Endothelial cell of umbilical vein (primary cell): Measurements from ENCODE around the gene AXIN2. TPM values are rescaled to one million over a fixed set of nuclear protein-coding genes. Genes with fewer than 3 reads are reported as not detected.

Experiments used
- BruUV-seq: library from RNA; stranded (reverse); fragments of 400-500 nt; replicated peaks from 2 replicates; lab custom pipeline; 2021; lab: Mats Ljungman, UMichigan
- CTCF ChIA-PET: fragments of 300-600, 350-600 bp; sonication (Branson Sonifier 250); formaldehyde crosslinking; loops from one replicate; lab custom pipeline; 2021; ENCODE audit warnings: antibody characterized with exemption, inconsistent platforms; lab: Charles Lee
- POLR2A ChIA-PET: fragments of 300-600, 350-600 bp; sonication (Branson Sonifier 250); formaldehyde crosslinking; loops from one replicate; lab custom pipeline; 2021; ENCODE audit warnings: antibody characterized with exemption, inconsistent platforms; lab: Charles Lee
- DNase-seq: peaks from one replicate; pipeline ENCODE4 v3.0.0-alpha.2; 2011; ENCODE audit warnings: low read depth, low spot score
- FAIRE-seq: peaks from 2 replicates; lab custom pipeline; 2011; peaks lifted over from hg19 to GRCh38; lab: Jason Lieb, UNC
- H2AFZ ChIP-seq: 2 replicates; pipeline ENCODE4 v1.6.0; 2012; ENCODE audit warnings: low read depth, low read length, control low read depth, inconsistent platforms
- H3K27ac ChIP-seq: 2 replicates; pipeline ENCODE4 v1.5.1; 2011; ENCODE audit warnings: low read depth, mild to moderate bottlenecking, control low read depth, low read length, moderate library complexity; ENCODE audit not compliant: insufficient read depth
- H3K27me3 ChIP-seq, 2 experiments: 2 replicates each; pipeline versions ENCODE4 v1.6.0 to v1.6.1; 2011; ENCODE audit warnings: low read length in 2 of 2, mixed read lengths in 1 of 2; ENCODE audit not compliant: control insufficient read depth in 2 of 2, insufficient read depth in 2 of 2
- H3K36me3 ChIP-seq, 2 experiments: 2 replicates in 1 of 2; 3 replicates in 1 of 2; pipeline ENCODE4 v1.5.1; 2011; ENCODE audit warnings: low read length in 2 of 2, mild to moderate bottlenecking in 1 of 2, moderate library complexity in 1 of 2; ENCODE audit not compliant: control insufficient read depth in 2 of 2, insufficient read depth in 2 of 2; ENCODE audit errors: extremely low read depth in 1 of 2
- H3K4me1 ChIP-seq: 3 replicates; pipeline ENCODE4 v1.5.1; 2011; ENCODE audit warnings: mild to moderate bottlenecking, low read length; ENCODE audit not compliant: control insufficient read depth, insufficient read depth; ENCODE audit errors: extremely low read depth
- H3K4me2 ChIP-seq: 2 replicates; pipeline ENCODE4 v1.6.1; 2011; ENCODE audit warnings: low read length, control low read depth, mixed read lengths; ENCODE audit not compliant: insufficient read depth
- H3K4me3 ChIP-seq, 3 experiments: fragments of 200-600 bp in 1 of 3; sonication (generic), shearing (Covaris generic) in 1 of 3; replicated peaks in 1 of 3; 2 replicates each; pipeline ENCODE4 v1.5.1; 2011 to 2016; ENCODE audit warnings: control low read depth in 3 of 3, low read length in 3 of 3, mild to moderate bottlenecking in 2 of 3, inconsistent platforms in 1 of 3, low read depth in 1 of 3, moderate library complexity in 1 of 3; ENCODE audit not compliant: insufficient read depth in 1 of 3
- H3K79me2 ChIP-seq: 2 replicates; pipeline ENCODE4 v1.6.0; 2012; ENCODE audit warnings: low read length, inconsistent platforms; ENCODE audit not compliant: control insufficient read depth, insufficient read depth
- H3K9ac ChIP-seq: replicated peaks from 2 replicates; pipeline ENCODE3; 2011; ENCODE audit warnings: low read length, control low read depth; ENCODE audit not compliant: insufficient read depth; ENCODE audit errors: extremely low read depth
- H3K9me1 ChIP-seq: replicated peaks from 3 replicates; pipeline ENCODE4 v1.6.0; 2011; ENCODE audit warnings: mild to moderate bottlenecking, low read length; ENCODE audit not compliant: control insufficient read depth, insufficient read depth; ENCODE audit errors: extremely low read depth
- H3K9me3 ChIP-seq: replicated peaks from 2 replicates; pipeline ENCODE4 v1.5.1; 2012; ENCODE audit warnings: low read length, inconsistent platforms; ENCODE audit not compliant: control insufficient read depth, insufficient read depth
- H4K20me1 ChIP-seq: replicated peaks from 2 replicates; pipeline ENCODE3; 2011; ENCODE audit warnings: mild to moderate bottlenecking, low read length; ENCODE audit not compliant: control insufficient read depth, insufficient read depth; ENCODE audit errors: extremely low read depth
- EZH2 ChIP-seq: IDR thresholded peaks from 2 replicates; pipeline ENCODE4 v1.6.1; 2012; ENCODE audit warnings: borderline replicate concordance, low read depth, mild to moderate bottlenecking, moderate library complexity, low read length, inconsistent platforms; ENCODE audit not compliant: severe bottlenecking
- GATA2 ChIP-seq: IDR thresholded peaks from 2 replicates; pipeline ENCODE4 v1.7.0; 2011; ENCODE audit warnings: low read depth, mild to moderate bottlenecking, moderate library complexity, mixed read lengths, low read length; ENCODE audit not compliant: insufficient read length, insufficient read depth
- JUN ChIP-seq: IDR thresholded peaks from 2 replicates; pipeline ENCODE4 v1.6.1; 2011; ENCODE audit warnings: borderline replicate concordance, low read depth; ENCODE audit not compliant: insufficient read length, insufficient read depth
- MYC ChIP-seq: IDR thresholded peaks from one replicate; pipeline ENCODE4 v1.6.1; 2011; ENCODE audit warnings: mild to moderate bottlenecking, low read depth, low read length
- POLR2A ChIP-seq: IDR thresholded peaks from 2 replicates; pipeline ENCODE4 v1.6.1; 2012; ENCODE audit warnings: low read depth, mild to moderate bottlenecking, control low read depth, low read length
- POLR2AphosphoS5 ChIP-seq: IDR thresholded peaks from 2 replicates; pipeline ENCODE4 v1.6.1; 2012; ENCODE audit warnings: low read depth, mild to moderate bottlenecking, control low read depth, low read length, moderate library complexity; ENCODE audit not compliant: insufficient read depth
- dilution Hi-C: fragments of 300-500 bp; cut with MboI; formaldehyde crosslinking; loops from one replicate; pipeline ENCODE4 v1.15.0; 2019; ENCODE audit warnings: low sequenced_read_pairs; ENCODE audit not compliant: extremely low pct_ligation_motif_present
- intact Hi-C: fragments of 100-400 bp; cut with micrococcal nuclease; formaldehyde crosslinking; loops from one replicate; pipeline ENCODE4 v1.10.0; 2022
- polyA plus RNA-seq, 4 experiments: library from polyadenylated mRNA; depleted of rRNA in 3 of 4; stranded (reverse) in 3 of 4; unstranded in 1 of 4; fragments of >200 nt; gene quantifications; 2 replicates each; pipeline versions ENCODE4 v1.2.1 to v1.2.3, GENCODE V29; 2011 to 2012; ENCODE audit warnings: missing spikeins in 1 of 4
- total RNA-seq: library from RNA; stranded (reverse); gene quantifications from 2 replicates; pipeline ENCODE4 v1.2.3, GENCODE V29; 2021
- TF ChIP-seq, protein P1 (sequence below), 2 donors: IDR thresholded peaks; 1 replicate in 1 of 2; 2 replicates in 1 of 2; pipeline ENCODE4 v1.5.1; 2011; ENCODE audit warnings: low read length in 2 of 2, mild to moderate bottlenecking in 2 of 2, moderate library complexity in 2 of 2, control low read depth in 1 of 2, inconsistent platforms in 1 of 2, low read depth in 1 of 2; ENCODE audit not compliant: insufficient read depth in 1 of 2; ENCODE audit errors: extremely low read depth in 1 of 2

The AXIN2 gene
- total and polyA plus RNA-seq, 2 donors (not counting 3 experiments of a cell fraction or from before 2014, with no cell fraction given): 1.3 to 3.0 TPM

DNA sequence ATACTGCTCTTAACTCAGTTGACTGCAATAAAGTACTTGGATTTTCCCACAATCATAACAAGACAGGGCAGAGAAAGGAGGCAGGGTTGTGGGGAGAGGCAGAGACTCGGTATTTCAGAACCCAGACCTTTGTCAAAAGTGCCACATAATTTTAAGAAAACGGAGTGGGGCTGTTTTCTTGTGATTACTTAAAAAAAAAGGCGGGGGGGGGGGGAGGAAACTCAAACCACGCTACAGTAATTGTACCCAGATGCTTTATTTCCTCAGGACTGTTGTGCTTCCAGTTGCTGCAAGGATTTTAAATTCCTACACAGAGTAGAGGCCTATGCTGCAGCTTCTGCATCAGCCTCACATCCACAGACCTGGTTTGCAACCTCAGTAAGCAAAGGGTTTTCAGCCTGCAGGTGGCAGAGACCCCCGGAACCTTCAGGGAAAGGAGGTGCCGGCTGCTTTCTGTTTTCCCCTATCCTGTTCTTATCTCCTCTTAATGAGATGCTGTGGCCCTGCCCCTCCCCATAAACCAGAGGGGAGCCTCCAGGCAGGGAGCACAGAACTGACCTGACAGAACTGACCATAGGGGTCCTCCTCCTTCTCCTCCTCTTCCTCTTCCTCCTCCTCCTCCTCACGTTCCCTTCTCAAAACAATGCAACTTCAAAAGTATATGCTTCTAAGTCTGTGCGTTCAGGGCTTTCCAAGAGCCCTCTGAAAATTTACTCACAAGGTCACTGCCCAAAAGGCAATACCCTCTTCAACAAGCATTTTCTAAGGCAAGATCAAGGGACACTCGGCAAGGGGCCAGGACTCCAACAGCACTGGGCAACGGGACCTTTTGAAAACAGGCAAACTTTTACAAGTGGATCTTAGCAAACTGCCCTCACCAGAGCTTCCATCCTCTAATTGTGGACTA lies 7.5 kb downstream of the AXIN2 start:
- CTCF ChIA-PET: interaction anchor here (1.4 to 6.2 kb wide), 4 partner anchors 13 to 321 kb away, joined by 3 to 67 read pairs (median 28); no protein-coding TSS in a partner anchor
- Histone ChIP-seq H3K4me2 (no peak overlapping the region), H2AFZ (no peak overlapping the region), H3K9me3 (no peaks in the 10 kb centered on the region), H3K4me3 (no peak overlapping the region), H3K27ac (no peak overlapping the region), H3K27me3 (peaks cover 0 to under 1% of the 10 kb centered on the region in 2 experiments), H3K36me3 (no peaks in the 10 kb centered on the region), H4K20me1 (no peaks in the 10 kb centered on the region), H3K4me1 (no peaks in the 10 kb centered on the region), H3K79me2 (no peaks in the 10 kb centered on the region), H3K9me1 (no peaks in the 10 kb centered on the region), H3K9ac (no peak overlapping the region)
- BruUV-seq: no TSS peak
- intact Hi-C loops: no loop called here
- POLR2A ChIA-PET: no interaction called here
- dilution Hi-C loops: no loop called here
- FAIRE-seq (no peak), DNase-seq (no peak)
- no peak for TF ChIP-seq JUN
- TF ChIP-seq, protein P1, sequence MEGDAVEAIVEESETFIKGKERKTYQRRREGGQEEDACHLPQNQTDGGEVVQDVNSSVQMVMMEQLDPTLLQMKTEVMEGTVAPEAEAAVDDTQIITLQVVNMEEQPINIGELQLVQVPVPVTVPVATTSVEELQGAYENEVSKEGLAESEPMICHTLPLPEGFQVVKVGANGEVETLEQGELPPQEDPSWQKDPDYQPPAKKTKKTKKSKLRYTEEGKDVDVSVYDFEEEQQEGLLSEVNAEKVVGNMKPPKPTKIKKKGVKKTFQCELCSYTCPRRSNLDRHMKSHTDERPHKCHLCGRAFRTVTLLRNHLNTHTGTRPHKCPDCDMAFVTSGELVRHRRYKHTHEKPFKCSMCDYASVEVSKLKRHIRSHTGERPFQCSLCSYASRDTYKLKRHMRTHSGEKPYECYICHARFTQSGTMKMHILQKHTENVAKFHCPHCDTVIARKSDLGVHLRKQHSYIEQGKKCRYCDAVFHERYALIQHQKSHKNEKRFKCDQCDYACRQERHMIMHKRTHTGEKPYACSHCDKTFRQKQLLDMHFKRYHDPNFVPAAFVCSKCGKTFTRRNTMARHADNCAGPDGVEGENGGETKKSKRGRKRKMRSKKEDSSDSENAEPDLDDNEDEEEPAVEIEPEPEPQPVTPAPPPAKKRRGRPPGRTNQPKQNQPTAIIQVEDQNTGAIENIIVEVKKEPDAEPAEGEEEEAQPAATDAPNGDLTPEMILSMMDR (IDR thresholded peaks at IDR 0.05; ENCODE audit: extremely low read depth in 1 of 2, insufficient read depth in 1 of 2, low read depth in 1 of 2, low read length in 2 of 2): no peak
- TF ChIP-seq MYC: no peak
- TF ChIP-seq GATA2: no peak
- TF ChIP-seq POLR2AphosphoS5: no peak
- TF ChIP-seq POLR2A: no peak
- no peak for TF ChIP-seq EZH2
